Measurements from ENCODE around the gene AQP7.

DNA sequence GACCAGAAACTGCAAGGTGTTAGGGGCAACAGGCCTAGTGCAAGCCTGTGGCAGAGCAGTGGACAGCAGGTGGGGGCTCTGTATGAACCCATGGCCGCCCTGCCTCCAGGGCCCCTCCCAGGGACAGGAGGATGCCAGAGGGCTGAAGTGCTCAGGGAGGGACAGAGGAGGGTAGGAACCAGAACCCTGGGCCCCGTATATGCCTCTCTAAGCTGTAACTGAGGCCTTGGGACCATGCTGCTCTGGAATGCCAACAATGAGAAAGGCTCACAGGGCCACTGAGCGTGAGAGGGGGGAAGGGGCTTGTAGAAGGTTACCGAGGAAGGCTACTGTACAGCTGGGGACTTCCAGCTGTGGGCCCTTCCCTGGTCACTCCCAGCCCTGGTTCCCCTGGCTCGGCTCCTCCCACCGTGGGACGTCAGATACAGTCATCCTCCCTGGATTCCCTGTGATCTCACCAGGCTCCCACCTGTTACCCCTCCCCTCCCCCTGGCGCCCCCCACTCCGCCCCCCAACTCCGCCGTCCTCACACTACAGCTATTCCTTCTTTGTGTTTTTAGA lies 21.1 kb downstream of the AQP7 start:
- no peak for TF ChIP-seq ZNF248 (tag by site-specific recombination; IDR thresholded peaks at IDR 0.05)
- no peak for TF ChIP-seq GFI1B (tag by site-specific recombination; IDR thresholded peaks at IDR 0.05)
- TF ChIP-seq, protein P1, sequence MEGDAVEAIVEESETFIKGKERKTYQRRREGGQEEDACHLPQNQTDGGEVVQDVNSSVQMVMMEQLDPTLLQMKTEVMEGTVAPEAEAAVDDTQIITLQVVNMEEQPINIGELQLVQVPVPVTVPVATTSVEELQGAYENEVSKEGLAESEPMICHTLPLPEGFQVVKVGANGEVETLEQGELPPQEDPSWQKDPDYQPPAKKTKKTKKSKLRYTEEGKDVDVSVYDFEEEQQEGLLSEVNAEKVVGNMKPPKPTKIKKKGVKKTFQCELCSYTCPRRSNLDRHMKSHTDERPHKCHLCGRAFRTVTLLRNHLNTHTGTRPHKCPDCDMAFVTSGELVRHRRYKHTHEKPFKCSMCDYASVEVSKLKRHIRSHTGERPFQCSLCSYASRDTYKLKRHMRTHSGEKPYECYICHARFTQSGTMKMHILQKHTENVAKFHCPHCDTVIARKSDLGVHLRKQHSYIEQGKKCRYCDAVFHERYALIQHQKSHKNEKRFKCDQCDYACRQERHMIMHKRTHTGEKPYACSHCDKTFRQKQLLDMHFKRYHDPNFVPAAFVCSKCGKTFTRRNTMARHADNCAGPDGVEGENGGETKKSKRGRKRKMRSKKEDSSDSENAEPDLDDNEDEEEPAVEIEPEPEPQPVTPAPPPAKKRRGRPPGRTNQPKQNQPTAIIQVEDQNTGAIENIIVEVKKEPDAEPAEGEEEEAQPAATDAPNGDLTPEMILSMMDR (tag by site-specific recombination; IDR thresholded peaks at IDR 0.05): no peak
- TF ChIP-seq ZNF621 (tag by site-specific recombination; IDR thresholded peaks at IDR 0.05): no peak
- no peak for TF ChIP-seq TCF7L2 (IDR thresholded peaks at IDR 0.05; ENCODE audit: borderline replicate concordance, low read depth, low read length)
- no peak for TF ChIP-seq ZNF521 (tag by site-specific recombination; IDR thresholded peaks at IDR 0.05)
- no peak for TF ChIP-seq ZNF239 (tag by site-specific recombination; IDR thresholded peaks at IDR 0.05)
- TF ChIP-seq ZNF10 (tag by site-specific recombination; IDR thresholded peaks at IDR 0.05): no peak
- TF ChIP-seq, protein P2, sequence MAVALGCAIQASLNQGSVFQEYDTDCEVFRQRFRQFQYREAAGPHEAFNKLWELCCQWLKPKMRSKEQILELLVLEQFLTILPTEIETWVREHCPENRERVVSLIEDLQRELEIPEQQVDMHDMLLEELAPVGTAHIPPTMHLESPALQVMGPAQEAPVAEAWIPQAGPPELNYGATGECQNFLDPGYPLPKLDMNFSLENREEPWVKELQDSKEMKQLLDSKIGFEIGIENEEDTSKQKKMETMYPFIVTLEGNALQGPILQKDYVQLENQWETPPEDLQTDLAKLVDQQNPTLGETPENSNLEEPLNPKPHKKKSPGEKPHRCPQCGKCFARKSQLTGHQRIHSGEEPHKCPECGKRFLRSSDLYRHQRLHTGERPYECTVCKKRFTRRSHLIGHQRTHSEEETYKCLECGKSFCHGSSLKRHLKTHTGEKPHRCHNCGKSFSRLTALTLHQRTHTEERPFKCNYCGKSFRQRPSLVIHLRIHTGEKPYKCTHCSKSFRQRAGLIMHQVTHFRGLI (tag by site-specific recombination; IDR thresholded peaks at IDR 0.05): no peak
- TF ChIP-seq ZNF548 (tag by site-specific recombination; IDR thresholded peaks at IDR 0.05): no peak
- TF ChIP-seq ZNF274 (IDR thresholded peaks at IDR 0.05; ENCODE audit: low read length): no peak
- no peak for TF ChIP-seq ZNF274 (tag by site-specific recombination; IDR thresholded peaks at IDR 0.05; ENCODE audit: borderline replicate concordance)
- TF ChIP-seq REPIN1 (tag by site-specific recombination; IDR thresholded peaks at IDR 0.05; ENCODE audit: low read depth): no peak
- TF ChIP-seq ZNF157 (tag by site-specific recombination; IDR thresholded peaks at IDR 0.05): no peak
- TF ChIP-seq SP3 (tag by site-specific recombination; IDR thresholded peaks at IDR 0.05): no peak

All from HEK293 (cell line).